Thymus (tissue), 11 donors: ENCODE measurements around the gene RAI14. TPM values are rescaled to one million over a fixed set of nuclear protein-coding genes. Genes with fewer than 3 reads are reported as not detected.

ENCODE experiments used
- DNase-seq, 9 donors: peaks; one replicate each; pipeline ENCODE4 v3.0.0-alpha.2; 2013; ENCODE audit warnings: low spot score in 9 of 9, low read depth in 6 of 9, missing footprints in 1 of 9
- H3K27ac ChIP-seq, 2 donors: one replicate each; pipeline ENCODE4 v1.5.1; 2013; ENCODE audit warnings: control low read depth in 1 of 2, low read depth in 1 of 2, low read length in 1 of 2, mild to moderate bottlenecking in 1 of 2, moderate library complexity in 1 of 2
- H3K27me3 ChIP-seq, 2 donors: one replicate each; pipeline ENCODE4 v1.5.1; 2013; ENCODE audit warnings: low read length in 1 of 2; ENCODE audit not compliant: control insufficient read depth in 2 of 2, insufficient read depth in 1 of 2
- H3K36me3 ChIP-seq, 2 donors: one replicate each; pipeline ENCODE4 v1.5.1; 2013; ENCODE audit warnings: low read length in 1 of 2, mild to moderate bottlenecking in 1 of 2, moderate library complexity in 1 of 2; ENCODE audit not compliant: control insufficient read depth in 2 of 2, insufficient read depth in 2 of 2
- H3K4me1 ChIP-seq, 2 donors: one replicate each; pipeline ENCODE4 v1.5.1; 2013; ENCODE audit warnings: low read length in 2 of 2; ENCODE audit not compliant: control insufficient read depth in 2 of 2, insufficient read depth in 2 of 2
- H3K4me3 ChIP-seq, 2 donors: one replicate each; pipeline ENCODE4 v1.5.1; 2013; ENCODE audit warnings: low read length in 2 of 2, control low read depth in 1 of 2, mild to moderate bottlenecking in 1 of 2
- H3K9me3 ChIP-seq, 2 donors: one replicate each; pipeline ENCODE4 v1.5.1; 2013; ENCODE audit warnings: low read length in 1 of 2, mild to moderate bottlenecking in 1 of 2; ENCODE audit not compliant: control insufficient read depth in 2 of 2, insufficient read depth in 1 of 2
- WGBS: extraction: QIAGEN DNeasy Blood & Tissue Kit; methylation state at CpG from one replicate; pipeline ENCODE4 v1.1.7; 2013; 5-methylcytosine and 5-hydroxymethylcytosine counted together
- polyA plus RNA-seq: library from polyadenylated mRNA; stranded (reverse); fragments of 200-250 nt; gene quantifications from one replicate; pipeline ENCODE4 v1.2.3, GENCODE V29; 2013
- total RNA-seq: library from RNA; stranded (reverse); fragments of 120-200 nt; gene quantifications from one replicate; pipeline ENCODE4 v1.2.4, GENCODE V29; 2013
- donor health status: healthy.

RAI14 gene
- total and polyA plus RNA-seq, 2 donors = 6.0 to 10.4 TPM

DNA sequence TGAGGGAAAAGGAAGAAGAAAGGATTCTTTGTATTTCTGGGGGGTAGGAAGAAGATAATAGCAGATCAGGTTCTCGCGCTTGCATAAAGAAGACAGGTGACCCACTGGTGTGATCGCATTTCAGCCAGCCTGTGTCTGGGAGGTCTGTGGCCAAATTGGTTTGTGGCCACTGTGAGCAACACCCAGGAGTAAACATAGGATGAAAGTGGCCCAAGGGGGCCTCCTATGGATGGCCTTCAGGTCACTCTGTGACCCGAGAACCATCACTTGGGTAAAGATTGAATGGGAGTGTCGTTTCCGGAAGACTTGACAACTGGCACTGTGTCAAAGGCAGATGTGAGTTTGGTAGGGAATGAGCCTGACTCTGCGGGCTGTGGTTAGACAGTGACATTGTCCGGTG, 34.2 kb downstream of the RAI14 start:
- Histone ChIP-seq H3K4me3 (no peak overlapping the region), H3K27ac (peak overlapping the region in 1 of 2 donors; percentile 9), H3K36me3 (no peaks in the 10 kb centered on the region), H3K27me3 (no peaks in the 10 kb centered on the region), H3K9me3 (no peaks in the 10 kb centered on the region), H3K4me1 (peaks cover 0 to 3% of the 10 kb centered on the region in 2 donors)
- no peak for DNase-seq
- 84% methylated on average over 8 of the region's 8 CpGs for WGBS

GRCh38 chr5:34690898-34691297, 34.8 kb downstream of the RAI14 start:
- Histone ChIP-seq H3K4me3 (no peak overlapping the region), H3K27me3 (no peaks in the 10 kb centered on the region)
- WGBS = 95% methylated on average over 2 of the region's 2 CpGs

DNA sequence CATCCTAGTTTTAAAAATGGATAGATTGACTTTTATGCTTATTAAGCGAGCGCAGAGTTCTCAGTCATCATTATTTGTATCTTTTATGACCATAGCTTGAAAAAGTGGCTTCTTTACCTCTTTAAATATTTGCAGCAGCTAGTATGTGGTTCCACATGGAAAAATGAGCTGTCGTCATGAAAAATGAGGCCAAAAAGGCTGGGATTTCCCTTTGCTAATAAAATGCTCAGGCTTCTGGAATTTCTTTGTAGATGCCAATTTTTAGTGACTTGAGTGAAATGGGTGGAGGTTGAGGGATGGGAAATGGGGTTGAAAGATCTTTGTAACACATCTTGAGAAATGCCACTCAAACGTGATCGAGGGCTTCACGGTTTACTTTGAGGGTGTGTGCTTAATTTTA, 35.2 kb downstream of the RAI14 start:
- H3K4me3 ChIP-seq = no peak overlapping the region
- H3K4me1 ChIP-seq = peaks cover 0 to 3% of the 10 kb centered on the region in 2 donors
- H3K36me3 ChIP-seq = no peaks in the 10 kb centered on the region
- WGBS = 79% methylated on average over 6 of the region's 6 CpGs
- DNase-seq = peak in 1 of 9 donors; percentile 18
- peak overlapping the region in 1 of 2 donors; percentile 45 for H3K27ac ChIP-seq
- no peaks in the 10 kb centered on the region for H3K9me3 ChIP-seq
- no peaks in the 10 kb centered on the region for H3K27me3 ChIP-seq

More at GRCh38 chr5:34690898-34691297, 34.8 kb downstream of the RAI14 start:
- Histone ChIP-seq H3K4me1 (peaks cover 0 to 3% of the 10 kb centered on the region in 2 donors), H3K36me3 (no peaks in the 10 kb centered on the region), H3K27ac (peak overlapping the region in 1 of 2 donors; percentile 45), H3K9me3 (no peaks in the 10 kb centered on the region)
- DNase-seq = no peak

GRCh38 chr5:34692786-34693185, 36.7 kb downstream of the RAI14 start:
- no peaks in the 10 kb centered on the region for H3K27me3 ChIP-seq
- no peaks in the 10 kb centered on the region for H3K9me3 ChIP-seq
- no peak for DNase-seq
- peaks cover 0 to 3% of the 10 kb centered on the region in 2 donors for H3K4me1 ChIP-seq
- H3K27ac ChIP-seq = peak overlapping the region in 1 of 2 donors; percentile 18
- H3K36me3 ChIP-seq = no peaks in the 10 kb centered on the region
- no peak overlapping the region for H3K4me3 ChIP-seq
- 98% methylated on average over 6 of the region's 6 CpGs for WGBS

- H3K9me3 ChIP-seq = no peaks in the 10 kb centered on the region
- no peaks in the 10 kb centered on the region for H3K36me3 ChIP-seq
- H3K4me3 ChIP-seq = no peak overlapping the region
- WGBS = 89% methylated on average over 1 of the region's 1 CpG
- H3K27me3 ChIP-seq = no peaks in the 10 kb centered on the region
- no peak for DNase-seq
- peaks cover 0 to 3% of the 10 kb centered on the region in 2 donors for H3K4me1 ChIP-seq
- no peak overlapping the region for H3K27ac ChIP-seq
These were observed 37.9 kb downstream of the RAI14 start for GRCh38 chr5:34694012-34694411.

- WGBS = 97% methylated on average over 4 of the region's 4 CpGs
- Histone ChIP-seq H3K36me3 (no peaks in the 10 kb centered on the region), H3K4me3 (no peak overlapping the region), H3K27me3 (no peaks in the 10 kb centered on the region), H3K4me1 (peaks cover 0 to 3% of the 10 kb centered on the region in 2 donors), H3K27ac (no peak overlapping the region), H3K9me3 (no peaks in the 10 kb centered on the region)
- DNase-seq = no peak
These were observed 38.6 kb downstream of the RAI14 start for GRCh38 chr5:34694685-34695084.

- Histone ChIP-seq H3K36me3 (no peaks in the 10 kb centered on the region), H3K27me3 (no peaks in the 10 kb centered on the region), H3K4me3 (no peak overlapping the region), H3K4me1 (peaks cover 0 to 3% of the 10 kb centered on the region in 2 donors), H3K9me3 (no peaks in the 10 kb centered on the region), H3K27ac (no peak overlapping the region)
- 98% methylated on average over 1 of the region's 1 CpG for WGBS
- peak in 1 of 9 donors; percentile 12 for DNase-seq
These were observed 39.3 kb downstream of the RAI14 start for GRCh38 chr5:34695275-34696027.

GRCh38 chr5:34697308-34698108, 41.4 kb downstream of the RAI14 start:
- Histone ChIP-seq H3K4me3 (no peak overlapping the region), H3K27ac (no peak overlapping the region), H3K4me1 (no peaks in the 10 kb centered on the region), H3K9me3 (no peaks in the 10 kb centered on the region), H3K36me3 (no peaks in the 10 kb centered on the region), H3K27me3 (no peaks in the 10 kb centered on the region)
- DNase-seq = no peak
- 98% methylated on average over 3 of the region's 3 CpGs for WGBS

- no peaks in the 10 kb centered on the region for H3K27me3 ChIP-seq
- H3K27ac ChIP-seq = no peak overlapping the region
- no peak for DNase-seq
- H3K4me1 ChIP-seq = no peaks in the 10 kb centered on the region
- no peaks in the 10 kb centered on the region for H3K36me3 ChIP-seq
- H3K9me3 ChIP-seq = no peaks in the 10 kb centered on the region
- H3K4me3 ChIP-seq = no peak overlapping the region
These were observed 41.9 kb downstream of the RAI14 start for GRCh38 chr5:34698109-34698419.
